Immature natural killer cell (primary cell): ENCODE data around the gene SLC26A8. TPM values are rescaled to one million over a fixed set of nuclear protein-coding genes. Genes with fewer than 3 reads are reported as not detected.
"Not testable (repeated sequence)": the region's sequence is repeated elsewhere in the genome, so short reads cannot be mapped to it uniquely, and the experiment has no call there.

Experiments
- DNase-seq, 3 donors: peaks; one replicate each; pipeline ENCODE4 v3.0.0; 2022; ENCODE audit warnings: mixed read lengths in 1 of 3
- H3K27ac Mint-ChIP-seq, 6 donors: one replicate each; pipeline ENCODE4 v1.8.0; 2020; ENCODE audit warnings: mixed read lengths in 6 of 6, mild to moderate bottlenecking in 5 of 6, inconsistent platforms in 4 of 6, moderate library complexity in 3 of 6
- H3K27me3 Mint-ChIP-seq, 3 donors: one replicate each; pipeline ENCODE4 v1.8.0; 2020 to 2021; ENCODE audit warnings: low read depth in 3 of 3, mild to moderate bottlenecking in 3 of 3, mixed read lengths in 3 of 3, moderate library complexity in 3 of 3, inconsistent platforms in 1 of 3
- H3K36me3 Mint-ChIP-seq, 3 donors: one replicate each; pipeline ENCODE4 v1.8.0; 2020; ENCODE audit warnings: mixed read lengths in 3 of 3, inconsistent platforms in 2 of 3, mild to moderate bottlenecking in 2 of 3
- H3K4me1 Mint-ChIP-seq, 2 donors: one replicate each; pipeline ENCODE4 v1.8.0; 2020; ENCODE audit warnings: inconsistent platforms in 2 of 2, mild to moderate bottlenecking in 2 of 2, mixed read lengths in 2 of 2, moderate library complexity in 1 of 2
- H3K4me3 Mint-ChIP-seq, 5 donors: one replicate each; pipeline ENCODE4 v1.8.0; 2020; ENCODE audit warnings: mild to moderate bottlenecking in 5 of 5, mixed read lengths in 5 of 5, inconsistent platforms in 3 of 5, moderate library complexity in 3 of 5
- H3K9me3 Mint-ChIP-seq, 6 donors: one replicate each; pipeline ENCODE4 v1.8.0; 2020; ENCODE audit warnings: mild to moderate bottlenecking in 6 of 6, mixed read lengths in 6 of 6, inconsistent platforms in 4 of 6, moderate library complexity in 3 of 6
- polyA plus RNA-seq, 3 donors: library from polyadenylated mRNA; unstranded; fragments of 300-500 nt; fragmentation: Illumina TruSeq; gene quantifications; one replicate each; pipeline ENCODE4 v1.2.3, GENCODE V29; 2021

The SLC26A8 gene
- polyA plus RNA-seq, 3 donors from 2014 or later = not detected

DNA sequence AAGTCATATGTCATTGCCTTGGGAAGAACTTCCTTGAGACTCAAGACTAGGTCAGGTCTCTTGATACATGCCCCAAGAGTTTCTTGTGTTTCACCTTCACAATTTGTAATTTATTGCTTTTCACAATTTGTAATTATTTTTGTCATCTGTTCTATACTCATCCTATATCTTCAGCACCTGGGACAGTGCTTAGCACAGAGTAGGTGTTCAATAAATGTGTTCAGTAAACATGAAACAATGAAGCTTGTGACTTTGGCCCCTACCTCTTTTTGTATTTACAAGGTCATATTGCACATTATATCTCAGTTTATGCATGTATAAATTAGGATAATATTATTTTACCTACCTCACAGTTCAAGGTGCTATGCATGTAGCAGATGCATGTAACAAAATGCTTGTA is 82.1 kb downstream of the SLC26A8 start:
- H3K36me3 Mint-ChIP-seq = no peaks in the 10 kb centered on the region
- DNase-seq = no peak
- H3K4me1 Mint-ChIP-seq = no peaks in the 10 kb centered on the region
- no peak overlapping the region for H3K4me3 Mint-ChIP-seq
- H3K27ac Mint-ChIP-seq = no peak overlapping the region
- H3K27me3 Mint-ChIP-seq = peaks cover 5 to 8% (median 6%) of the 10 kb centered on the region in 3 donors
- no peaks in the 10 kb centered on the region for H3K9me3 Mint-ChIP-seq

DNA sequence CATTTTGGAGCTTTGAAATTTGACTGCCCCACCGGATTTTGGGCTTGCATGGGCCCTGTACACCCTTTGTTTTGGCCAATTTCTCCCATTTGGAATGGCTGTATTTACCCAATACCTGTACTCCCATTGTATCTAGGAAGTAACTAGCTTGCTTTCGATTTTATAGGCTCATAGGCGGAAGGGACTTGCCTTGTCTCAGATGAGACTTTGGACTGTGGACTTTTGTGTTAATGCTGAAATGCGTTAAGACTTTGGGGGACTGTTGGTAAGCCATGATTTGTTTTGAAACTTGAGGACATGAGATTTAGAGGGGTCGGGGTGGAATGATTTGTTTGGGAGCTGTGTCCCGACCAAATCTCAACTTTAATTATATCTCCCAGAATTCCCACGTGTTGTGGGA is 83.3 kb downstream of the SLC26A8 start:
- not testable (repeated sequence) for H3K27ac Mint-ChIP-seq, H3K4me3 Mint-ChIP-seq, H3K9me3 Mint-ChIP-seq, DNase-seq, H3K4me1 Mint-ChIP-seq, H3K36me3 Mint-ChIP-seq
- peaks cover 3 to 11% (median 6%) of the 10 kb centered on the region in 3 donors for H3K27me3 Mint-ChIP-seq

DNA sequence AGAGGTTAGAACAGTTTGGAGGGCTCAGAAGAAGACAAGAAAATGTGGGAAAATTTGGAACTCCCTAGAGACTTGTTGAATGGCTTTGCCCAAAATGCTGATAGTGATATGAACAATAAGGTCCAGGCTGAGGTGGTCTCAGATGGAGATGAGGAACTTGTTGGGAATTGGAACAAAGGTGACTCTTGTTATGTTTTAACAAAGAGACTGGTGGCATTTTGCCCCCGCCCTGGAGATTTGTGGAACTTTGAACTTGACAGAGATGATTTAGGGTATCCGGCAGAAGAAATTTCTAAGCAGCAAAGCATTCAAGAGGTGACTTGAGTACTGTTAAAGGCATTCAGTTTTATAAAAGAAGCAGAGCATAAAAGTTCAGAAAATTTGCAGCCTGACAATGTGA is 84.4 kb downstream of the SLC26A8 start:
- not testable (repeated sequence) for H3K4me3 Mint-ChIP-seq, H3K27ac Mint-ChIP-seq, H3K36me3 Mint-ChIP-seq, H3K4me1 Mint-ChIP-seq, DNase-seq, H3K9me3 Mint-ChIP-seq
- peaks cover 2 to 12% (median 9%) of the 10 kb centered on the region in 3 donors for H3K27me3 Mint-ChIP-seq

DNA sequence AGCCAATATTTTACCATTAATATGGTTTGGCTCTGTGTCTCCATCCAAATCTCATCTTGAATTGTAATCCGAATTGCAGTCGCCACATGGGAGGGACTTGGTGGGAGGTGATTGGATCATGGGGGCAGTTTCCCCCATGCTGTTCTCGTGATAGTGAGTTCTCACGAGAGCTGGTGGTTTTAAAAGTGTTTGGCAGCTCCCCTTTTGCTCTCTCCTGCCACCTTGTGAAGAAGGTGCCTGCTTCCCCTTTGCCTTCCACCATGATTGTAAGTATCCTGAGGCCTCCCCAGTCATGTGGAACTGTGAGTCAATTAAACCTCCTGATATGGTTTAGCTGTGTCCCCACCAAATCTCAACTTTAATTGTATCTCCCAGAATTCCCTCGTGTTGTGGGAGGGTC is 85.2 kb downstream of the SLC26A8 start:
- H3K27me3 Mint-ChIP-seq = peaks cover 2 to 15% (median 12%) of the 10 kb centered on the region in 3 donors
- not testable (repeated sequence) for H3K4me3 Mint-ChIP-seq, H3K27ac Mint-ChIP-seq, H3K9me3 Mint-ChIP-seq, H3K36me3 Mint-ChIP-seq, H3K4me1 Mint-ChIP-seq, DNase-seq

DNA sequence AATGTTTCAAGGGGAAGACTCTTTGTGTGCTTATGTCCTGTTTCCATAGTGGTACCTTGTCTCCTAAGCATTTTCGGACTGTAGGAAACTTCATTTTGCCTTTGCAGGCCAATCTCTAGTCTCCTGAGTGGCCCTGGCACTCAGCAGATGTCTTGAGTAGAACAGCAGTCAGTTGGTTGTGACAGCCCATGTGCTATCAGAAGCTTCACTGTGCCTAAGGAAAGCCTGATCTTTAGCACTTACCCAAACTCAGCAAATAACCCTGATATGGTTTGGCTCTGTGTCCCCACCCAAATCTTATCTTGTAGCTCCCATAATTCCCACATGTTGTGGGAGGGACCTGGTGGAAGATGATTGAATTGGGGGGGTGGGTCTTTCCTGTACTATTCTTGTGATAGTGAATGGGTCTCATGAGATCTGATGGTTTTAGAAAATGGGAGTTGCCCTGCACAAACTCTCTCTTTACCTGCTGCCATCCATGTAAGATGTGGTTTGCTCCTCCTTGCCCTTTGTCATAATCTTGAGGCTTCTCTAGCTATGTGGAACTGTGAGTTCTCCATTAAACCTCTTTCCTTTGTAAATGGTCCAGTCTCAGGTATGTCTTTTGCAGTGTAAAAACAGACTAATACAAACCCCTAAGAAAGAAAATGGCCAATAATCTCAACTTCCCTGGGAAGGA is 87.6 kb downstream of the SLC26A8 start:
- peaks cover 2 to 12% (median 7%) of the 10 kb centered on the region in 3 donors for H3K27me3 Mint-ChIP-seq
- H3K4me3 Mint-ChIP-seq = no peak overlapping the region
- H3K36me3 Mint-ChIP-seq = no peaks in the 10 kb centered on the region
- DNase-seq = no peak
- no peaks in the 10 kb centered on the region for H3K4me1 Mint-ChIP-seq
- no peaks in the 10 kb centered on the region for H3K9me3 Mint-ChIP-seq
- no peak overlapping the region for H3K27ac Mint-ChIP-seq

DNA sequence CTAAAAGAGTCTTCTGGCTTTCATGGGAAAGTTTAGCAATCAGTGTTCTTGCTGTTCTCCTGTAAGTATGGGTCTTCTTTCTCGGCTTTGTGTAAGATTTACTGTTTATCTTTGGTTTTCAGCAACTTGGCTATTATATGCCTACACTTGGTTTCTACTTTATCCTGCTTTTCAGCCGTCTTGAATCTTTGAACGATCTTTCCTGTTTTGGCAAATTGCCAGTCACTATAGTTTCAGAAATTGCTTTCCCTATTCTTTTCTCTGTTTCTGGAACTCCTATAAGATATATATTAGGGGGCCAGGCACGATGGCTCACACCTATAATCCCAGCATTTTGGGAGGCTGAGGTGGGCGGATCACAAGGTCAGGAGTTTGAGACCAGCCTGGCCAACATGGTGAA is 89.0 kb downstream of the SLC26A8 start:
- Mint-ChIP-seq H3K36me3 (no peaks in the 10 kb centered on the region), H3K27me3 (peaks cover 2 to 12% (median 7%) of the 10 kb centered on the region in 3 donors), H3K4me1 (no peaks in the 10 kb centered on the region), H3K27ac (no peak overlapping the region), H3K9me3 (no peaks in the 10 kb centered on the region), H3K4me3 (no peak overlapping the region)
- no peak for DNase-seq

DNA sequence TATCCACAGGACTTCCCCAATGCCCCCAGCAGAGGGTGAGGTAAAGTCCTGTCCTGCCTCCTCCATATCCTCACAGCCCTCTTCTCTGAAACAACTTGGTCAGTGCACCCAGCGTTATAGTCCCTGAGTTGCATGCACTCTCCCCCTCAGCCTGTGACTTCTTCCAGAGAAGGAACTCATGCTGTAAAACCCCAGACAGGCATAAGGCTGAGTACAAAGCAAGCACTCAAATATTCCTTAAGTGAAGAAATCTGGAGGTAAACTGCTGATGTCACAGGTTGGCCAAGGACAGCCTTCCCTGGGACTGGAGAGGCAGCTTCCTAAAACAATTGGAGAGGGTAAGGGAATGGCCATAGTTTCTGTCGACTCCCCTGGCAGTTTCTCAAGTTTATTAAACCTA is 90.6 kb downstream of the SLC26A8 start:
- Mint-ChIP-seq H3K27me3 (peaks cover 2 to 11% (median 9%) of the 10 kb centered on the region in 3 donors), H3K4me1 (no peaks in the 10 kb centered on the region), H3K4me3 (no peak overlapping the region), H3K36me3 (no peaks in the 10 kb centered on the region), H3K9me3 (no peaks in the 10 kb centered on the region), H3K27ac (no peak overlapping the region)
- DNase-seq = no peak

DNA sequence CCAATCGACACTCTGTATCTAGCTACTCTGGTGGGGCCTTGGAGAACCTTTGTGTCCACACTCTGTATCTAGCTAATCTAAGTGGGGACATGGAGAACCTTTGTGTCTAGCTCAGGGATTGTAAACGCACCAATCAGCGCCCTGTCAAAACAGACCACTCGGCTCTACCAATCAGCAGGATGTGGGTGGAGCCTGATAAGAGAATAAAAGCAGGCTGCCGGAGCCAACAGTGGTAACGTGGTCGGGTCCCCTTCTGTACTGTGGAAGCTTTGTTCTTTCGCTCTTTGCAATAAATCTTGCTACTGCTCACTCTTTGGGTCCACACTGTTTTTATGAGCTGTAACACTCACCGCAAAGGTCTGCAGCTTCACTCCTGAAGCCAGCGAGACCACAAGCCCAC is 92.6 kb downstream of the SLC26A8 start:
- H3K36me3 Mint-ChIP-seq, H3K4me1 Mint-ChIP-seq, DNase-seq, H3K9me3 Mint-ChIP-seq: not testable (repeated sequence)
- peaks cover 2 to 11% (median 8%) of the 10 kb centered on the region in 3 donors for H3K27me3 Mint-ChIP-seq
- peak overlapping the region in 2 of 6 donors; percentile 49 to 80 for H3K27ac Mint-ChIP-seq
- H3K4me3 Mint-ChIP-seq = peak overlapping the region; percentile 65 to 84 (median 78)

DNA sequence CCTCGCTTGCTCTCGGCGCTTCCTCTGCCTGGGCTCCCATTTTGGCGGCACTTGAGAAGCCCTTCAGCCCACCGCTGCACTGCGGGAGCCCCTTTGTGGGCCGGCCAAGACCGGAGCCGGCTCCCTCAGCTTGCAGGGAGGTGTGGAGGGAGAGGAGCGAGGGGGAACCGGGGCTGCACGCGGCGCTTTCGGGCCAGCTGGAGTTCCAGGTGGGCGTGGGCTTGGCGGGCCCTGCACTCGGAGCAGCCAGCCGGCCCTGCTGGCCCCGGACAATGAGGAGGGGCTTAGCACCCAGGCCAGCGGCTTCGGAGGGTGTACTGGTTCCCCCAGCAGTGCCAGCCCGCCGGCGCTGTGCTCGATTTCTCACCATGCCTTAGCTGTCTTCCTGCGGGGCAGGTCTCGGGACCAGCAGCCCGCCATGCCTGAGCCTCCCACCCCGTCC is 93.3 kb downstream of the SLC26A8 start:
- no peaks in the 10 kb centered on the region for H3K9me3 Mint-ChIP-seq
- H3K36me3 Mint-ChIP-seq = no peaks in the 10 kb centered on the region
- H3K4me1 Mint-ChIP-seq = no peaks in the 10 kb centered on the region
- no peak for DNase-seq
- H3K27ac Mint-ChIP-seq = no peak overlapping the region
- no peak overlapping the region for H3K4me3 Mint-ChIP-seq
- peaks cover 3 to 11% (median 5%) of the 10 kb centered on the region in 3 donors for H3K27me3 Mint-ChIP-seq

DNA sequence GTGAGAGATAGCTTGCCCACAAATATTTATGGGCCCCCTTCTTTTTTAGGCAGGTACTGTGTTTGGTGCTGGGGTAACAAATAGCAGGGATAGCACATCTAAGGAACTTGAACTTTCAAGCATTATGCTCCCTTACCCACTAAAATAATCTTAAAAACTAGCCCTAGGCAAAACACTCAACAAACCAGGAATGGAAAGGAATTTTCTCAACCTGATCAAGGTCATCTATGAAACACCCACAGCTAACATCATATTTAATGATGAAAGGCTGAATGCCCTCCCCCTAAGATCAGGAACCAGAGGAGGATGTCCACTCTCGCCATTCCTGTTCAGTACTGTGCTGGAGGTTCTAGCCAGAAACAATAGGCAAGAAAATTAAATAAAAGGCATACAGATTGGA is 94.8 kb downstream of the SLC26A8 start:
- Mint-ChIP-seq H3K27ac (no peak overlapping the region), H3K27me3 (peaks cover 2 to 5% (median 3%) of the 10 kb centered on the region in 3 donors), H3K4me1 (no peaks in the 10 kb centered on the region), H3K4me3 (no peak overlapping the region), H3K9me3 (no peaks in the 10 kb centered on the region), H3K36me3 (peaks cover 0 to under 1% (median 0%) of the 10 kb centered on the region in 3 donors)
- DNase-seq = no peak

DNA sequence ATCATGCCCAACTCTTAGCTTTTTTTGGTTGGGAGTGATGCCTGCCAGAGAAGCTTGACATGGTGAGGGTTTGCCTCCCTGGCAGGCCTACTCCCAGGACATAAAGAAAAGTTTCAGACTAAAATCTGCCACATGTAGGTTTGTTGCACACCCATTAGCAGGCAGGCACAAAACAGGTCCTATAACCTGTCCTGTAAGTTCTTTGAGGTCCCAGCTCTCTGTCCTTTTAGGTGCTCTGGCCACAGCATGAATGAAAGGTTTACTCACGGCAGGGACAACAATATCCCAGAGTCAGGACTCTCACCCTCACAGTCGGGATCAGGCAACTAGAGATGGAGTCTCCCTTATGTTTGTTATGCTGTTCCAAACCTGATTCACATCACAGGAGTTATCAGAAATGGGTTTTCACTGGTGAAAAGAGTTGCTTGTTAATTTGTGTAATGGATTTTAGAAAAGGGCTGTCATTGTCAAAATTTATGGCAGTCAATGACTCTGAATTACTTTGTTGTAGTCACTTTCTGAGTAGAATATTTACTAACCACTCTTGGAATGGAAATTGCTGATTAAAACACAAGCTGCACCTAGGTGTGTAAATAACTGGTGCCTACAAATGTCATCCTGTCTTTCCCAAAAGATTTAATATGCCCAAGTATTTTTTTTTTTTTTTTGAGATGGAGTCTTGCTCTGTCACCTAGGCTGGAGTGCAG is 97.8 kb downstream of the SLC26A8 start:
- H3K9me3 Mint-ChIP-seq = no peaks in the 10 kb centered on the region
- peaks cover 0 to 6% (median 0%) of the 10 kb centered on the region in 3 donors for H3K36me3 Mint-ChIP-seq
- DNase-seq = no peak
- peaks cover 2 to 4% (median 4%) of the 10 kb centered on the region in 3 donors for H3K27me3 Mint-ChIP-seq
- H3K27ac Mint-ChIP-seq = no peak overlapping the region
- H3K4me3 Mint-ChIP-seq = no peak overlapping the region
- H3K4me1 Mint-ChIP-seq = peaks cover 8 to 11% of the 10 kb centered on the region in 2 donors

DNA sequence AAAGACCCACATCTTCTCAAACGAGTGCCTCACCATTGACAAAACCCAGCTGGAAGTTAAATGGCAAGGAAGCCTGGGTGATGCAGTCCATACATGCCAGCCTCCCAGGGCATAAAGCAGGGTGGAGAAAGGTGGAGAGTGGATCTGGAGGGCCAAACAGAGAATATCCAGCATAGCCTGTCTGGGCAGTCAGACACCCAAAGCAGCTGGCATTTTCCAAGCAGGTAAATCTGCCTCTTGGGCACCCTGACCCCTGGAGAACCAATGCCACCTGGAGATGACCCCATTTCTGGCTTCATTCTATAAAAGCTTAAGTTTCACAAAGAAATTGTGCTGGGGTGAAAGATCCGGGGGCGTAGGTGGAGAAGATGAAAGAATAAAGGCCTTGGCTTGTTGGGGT is 98.5 kb downstream of the SLC26A8 start:
- Mint-ChIP-seq H3K4me3 (no peak overlapping the region), H3K27me3 (peaks cover 2 to 7% (median 4%) of the 10 kb centered on the region in 3 donors), H3K4me1 (peaks cover 14 to 18% of the 10 kb centered on the region in 2 donors), H3K9me3 (no peaks in the 10 kb centered on the region), H3K27ac (peak overlapping the region in 1 of 6 donors; percentile 22), H3K36me3 (peaks cover 0 to 6% (median 0%) of the 10 kb centered on the region in 3 donors)
- no peak for DNase-seq

DNA sequence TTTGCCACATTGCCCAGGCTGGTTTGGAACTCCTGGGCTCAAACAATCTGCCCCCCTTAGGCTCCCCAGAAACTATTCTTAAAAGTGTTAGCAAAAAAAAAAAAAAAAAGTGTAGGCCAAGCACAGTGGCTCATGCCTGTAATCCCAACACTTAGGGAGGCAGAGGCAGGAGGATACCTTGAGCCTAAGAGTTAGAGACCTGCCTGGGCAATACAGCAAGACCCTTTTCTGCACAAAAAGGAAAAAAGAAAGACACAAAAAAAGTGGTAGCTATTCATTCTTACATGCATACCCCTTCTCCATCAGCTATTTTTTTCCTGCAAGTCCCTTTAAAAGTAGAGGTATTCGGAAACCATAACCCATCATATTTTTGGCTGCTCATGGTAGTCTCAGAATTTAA is 100.3 kb downstream of the SLC26A8 start:
- Mint-ChIP-seq H3K36me3 (peaks cover 0 to 6% (median 0%) of the 10 kb centered on the region in 3 donors), H3K27me3 (peaks cover 4 to 14% (median 4%) of the 10 kb centered on the region in 3 donors), H3K4me1 (peaks cover 25 to 30% of the 10 kb centered on the region in 2 donors), H3K4me3 (no peak overlapping the region), H3K9me3 (no peaks in the 10 kb centered on the region), H3K27ac (no peak overlapping the region)
- DNase-seq = no peak

DNA sequence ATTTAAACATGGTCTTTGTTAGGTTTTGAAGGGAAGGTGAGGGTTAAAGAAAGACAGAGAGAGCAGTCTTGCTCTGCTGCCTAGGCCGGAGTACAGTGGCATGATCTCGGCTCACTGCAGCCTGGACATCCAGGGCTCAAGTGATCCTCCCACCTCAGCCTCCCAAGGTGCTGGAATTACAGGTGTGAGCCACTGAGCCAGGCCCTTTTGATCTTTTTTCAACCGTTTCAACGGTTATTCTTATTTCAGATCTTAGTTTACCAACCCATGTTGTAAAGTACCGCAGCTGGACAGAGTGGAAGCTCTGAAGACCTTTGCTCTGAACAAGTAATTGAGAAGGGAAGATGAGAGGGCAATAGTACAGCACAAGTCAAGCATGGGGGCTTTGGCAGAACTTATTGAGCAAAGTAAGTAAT is 102.3 kb downstream of the SLC26A8 start:
- peak overlapping the region in 4 of 5 donors; percentile 89 to 95 (median 91) for H3K4me3 Mint-ChIP-seq

More for the DNA sequence above, 102.3 kb downstream of the SLC26A8 start:
- Mint-ChIP-seq H3K4me1 (peaks cover 35 to 50% of the 10 kb centered on the region in 2 donors), H3K27me3 (peaks cover 0 to 14% (median 2%) of the 10 kb centered on the region in 3 donors), H3K27ac (peak overlapping the region in 1 of 6 donors; percentile 84), H3K9me3 (no peaks in the 10 kb centered on the region), H3K36me3 (peaks cover 0 to 6% (median 0%) of the 10 kb centered on the region in 3 donors)
- DNase-seq = no peak
